Natural killer cell treated with Interleukin-12 subunit alpha and Interleukin-12 subunit beta and Interleukin-15 and Interleukin-18, amount 100 ng/mL, for 72 hours (primary cell): ENCODE measurements around the gene RHOU. TPM values are rescaled to one million over a fixed set of nuclear protein-coding genes. Genes with fewer than 3 reads are reported as not detected.

Experiments used
- ATAC-seq, 2 donors: fragments of 150-1000 bp; cut with Tn5 transposase in 1 of 2; sonication (Bioruptor Pico), chemical (Tn5 transposase) in 1 of 2; 2 replicates each; pipeline ENCODE4 v1.10.0; 2021
- DNase-seq: peaks from one replicate; pipeline ENCODE4 v3.0.0; 2022; ENCODE audit warnings: low spot score
- H3K27ac Mint-ChIP-seq, 2 donors: 1 replicate in 1 of 2; 2 replicates in 1 of 2; pipeline ENCODE4 v1.8.0; 2022; ENCODE audit warnings: mixed read lengths in 2 of 2, mild to moderate bottlenecking in 1 of 2, moderate library complexity in 1 of 2
- H3K27me3 Mint-ChIP-seq, 2 donors: 1 replicate in 1 of 2; 2 replicates in 1 of 2; pipeline ENCODE4 v1.8.0; 2022; ENCODE audit warnings: mixed read lengths in 2 of 2
- H3K36me3 Mint-ChIP-seq: one replicate; pipeline ENCODE4 v1.8.0; 2022; ENCODE audit warnings: mixed read lengths
- H3K4me1 Mint-ChIP-seq, 2 donors: 1 replicate in 1 of 2; 2 replicates in 1 of 2; pipeline ENCODE4 v1.8.0; 2022; ENCODE audit warnings: low read depth in 2 of 2, mixed read lengths in 2 of 2, mild to moderate bottlenecking in 1 of 2
- H3K4me3 Mint-ChIP-seq: one replicate; pipeline ENCODE4 v1.8.0; 2022; ENCODE audit warnings: mixed read lengths
- H3K9me3 Mint-ChIP-seq: 2 replicates; pipeline ENCODE4 v1.8.0; 2022; ENCODE audit warnings: mixed read lengths
- total RNA-seq, 2 donors: library from RNA; stranded (reverse); gene quantifications; one replicate each; pipeline ENCODE4 v1.2.3, GENCODE V29; 2022

The RHOU gene
- total RNA-seq, 2 donors from 2014 or later: 0.50 to 3.7 TPM

GRCh38 chr1:228744356-228744755, 9.1 kb downstream of the RHOU start:
- Mint-ChIP-seq H3K9me3 (no peaks in the 10 kb centered on the region), H3K4me1 (peaks cover 13 to 28% of the 10 kb centered on the region in 2 donors), H3K36me3 (peaks cover 4% of the 10 kb centered on the region), H3K4me3 (no peak overlapping the region), H3K27ac (no peak overlapping the region), H3K27me3 (peaks cover 0 to 18% of the 10 kb centered on the region in 2 donors)
- DNase-seq (no peak), ATAC-seq (no peak)

DNA sequence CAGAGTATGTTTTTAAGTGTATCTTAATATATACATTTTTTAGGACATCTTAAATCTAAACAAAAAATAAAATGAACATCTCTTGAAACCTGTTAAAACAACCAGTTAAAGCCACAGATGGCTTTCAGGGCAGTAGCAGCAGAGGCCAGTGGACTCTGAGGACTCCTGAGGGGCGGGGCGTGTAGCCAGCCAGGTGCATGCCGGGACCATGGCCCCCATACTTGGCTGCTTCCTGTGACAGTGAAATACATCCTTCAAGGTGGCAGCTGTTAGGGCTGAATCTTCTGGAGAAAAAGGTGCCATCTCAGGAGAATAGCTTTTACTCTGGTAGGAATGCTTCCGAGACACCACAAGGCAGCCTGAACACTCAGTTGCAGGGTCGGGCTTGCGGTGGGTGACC, 9.6 kb downstream of the RHOU start:
- no peak overlapping the region for H3K4me3 Mint-ChIP-seq
- H3K4me1 Mint-ChIP-seq: peaks cover 13 to 28% of the 10 kb centered on the region in 2 donors
- ATAC-seq: no peak
- H3K27ac Mint-ChIP-seq: no peak overlapping the region
- H3K27me3 Mint-ChIP-seq: peaks cover 0 to 18% of the 10 kb centered on the region in 2 donors
- H3K36me3 Mint-ChIP-seq: peaks cover 4% of the 10 kb centered on the region
- no peaks in the 10 kb centered on the region for H3K9me3 Mint-ChIP-seq
- no peak for DNase-seq

DNA sequence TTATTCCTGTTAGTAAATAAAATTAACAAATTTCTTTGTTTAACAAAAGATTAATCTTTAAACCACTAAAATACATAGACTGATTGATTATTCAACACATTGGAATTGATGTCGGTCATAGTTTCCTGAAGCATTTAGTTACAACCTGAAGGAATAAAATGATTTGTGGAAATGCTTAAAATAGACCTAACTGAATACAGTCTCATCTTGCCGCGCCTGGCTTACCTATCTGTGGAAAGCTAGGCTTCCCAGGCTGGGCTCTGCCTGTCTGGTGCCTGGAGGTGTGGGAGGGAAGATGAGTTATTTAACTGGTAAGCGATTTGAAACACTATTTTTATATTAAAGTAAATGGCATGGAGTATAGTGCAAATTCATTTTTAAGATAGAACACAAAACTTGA, 10.2 kb downstream of the RHOU start:
- no peak for ATAC-seq

DNA sequence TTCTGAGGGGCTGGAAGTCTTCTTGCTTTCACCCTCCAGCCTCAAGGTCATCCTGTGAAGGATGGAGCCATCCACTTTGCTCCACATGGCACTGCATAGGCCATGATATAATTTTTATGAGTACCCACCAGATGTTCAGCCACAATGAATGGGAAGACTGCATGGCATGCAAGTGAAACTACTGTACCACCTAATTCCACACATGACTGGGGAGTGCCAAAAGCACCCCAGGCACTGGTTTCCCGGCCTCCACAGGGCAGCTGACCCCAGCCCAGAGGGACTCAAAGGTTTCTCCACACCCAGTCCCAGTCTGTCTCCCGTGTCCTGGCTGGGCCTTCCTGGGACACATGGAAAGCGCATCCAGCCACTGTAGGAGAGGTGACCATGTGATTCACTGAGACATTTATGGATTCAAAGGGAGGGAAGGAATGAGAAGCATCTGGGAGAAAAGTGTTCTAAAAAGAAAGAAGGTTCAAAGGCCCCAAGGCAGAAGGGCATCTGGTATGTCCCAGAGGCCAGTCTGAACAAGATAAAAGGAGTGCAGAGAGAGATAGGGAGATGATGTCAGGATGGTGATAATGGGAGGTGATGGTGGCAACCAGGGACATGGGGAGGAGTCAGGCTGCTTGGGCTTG, 12.1 kb downstream of the RHOU start:
- DNase-seq (no peak), ATAC-seq (no peak)
- H3K27ac Mint-ChIP-seq: no peak overlapping the region
- H3K9me3 Mint-ChIP-seq: no peaks in the 10 kb centered on the region
- H3K4me3 Mint-ChIP-seq: no peak overlapping the region
- H3K4me1 Mint-ChIP-seq: peaks cover 16 to 44% of the 10 kb centered on the region in 2 donors
- H3K27me3 Mint-ChIP-seq: peaks cover 0 to 28% of the 10 kb centered on the region in 2 donors
- peaks cover 4% of the 10 kb centered on the region for H3K36me3 Mint-ChIP-seq

More for the DNA sequence above, 10.2 kb downstream of the RHOU start:
- Mint-ChIP-seq H3K4me1 (peaks cover 13 to 28% of the 10 kb centered on the region in 2 donors), H3K36me3 (peaks cover 4% of the 10 kb centered on the region), H3K4me3 (no peak overlapping the region), H3K27ac (no peak overlapping the region), H3K27me3 (peaks cover 0 to 18% of the 10 kb centered on the region in 2 donors), H3K9me3 (no peaks in the 10 kb centered on the region)
- DNase-seq: no peak

- H3K9me3 Mint-ChIP-seq: no peaks in the 10 kb centered on the region
- H3K4me1 Mint-ChIP-seq: peaks cover 16 to 46% of the 10 kb centered on the region in 2 donors
- no peak for DNase-seq
- ATAC-seq: peak in 1 of 2 donors; percentile 18
- peaks cover 4% of the 10 kb centered on the region for H3K36me3 Mint-ChIP-seq
- H3K27me3 Mint-ChIP-seq: peaks cover 0 to 29% of the 10 kb centered on the region in 2 donors
- peak overlapping the region in 1 of 2 donors; percentile 32 for H3K27ac Mint-ChIP-seq
- H3K4me3 Mint-ChIP-seq: peak overlapping the region; percentile 49
Observed at GRCh38 chr1:228748029-228748428, 12.8 kb downstream of the RHOU start.

DNA sequence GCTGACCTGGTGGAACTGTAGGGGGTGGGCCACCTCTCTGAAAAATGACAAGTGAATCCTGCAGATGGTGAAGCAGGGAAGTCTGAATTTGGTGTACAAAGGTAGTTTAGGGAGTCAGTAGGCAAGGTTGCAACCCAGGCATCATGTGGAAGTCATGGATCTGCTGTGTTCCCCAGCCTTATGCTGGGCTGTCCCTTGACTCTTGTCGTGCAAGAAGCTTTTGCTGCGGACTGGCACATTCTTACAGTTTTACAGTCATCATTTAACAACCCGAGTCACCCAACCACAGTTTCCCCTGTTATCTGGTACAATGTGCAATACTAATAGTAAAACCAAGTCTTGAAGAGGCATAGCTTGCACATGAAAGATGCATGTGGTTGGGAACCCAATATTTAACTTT, 13.2 kb downstream of the RHOU start:
- no peak for DNase-seq
- Mint-ChIP-seq H3K36me3 (peaks cover 4% of the 10 kb centered on the region), H3K4me3 (peak overlapping the region; percentile 49), H3K27me3 (peaks cover under 1 to 29% of the 10 kb centered on the region in 2 donors), H3K4me1 (peaks cover 16 to 46% of the 10 kb centered on the region in 2 donors), H3K27ac (peak overlapping the region in 1 of 2 donors; percentile 32), H3K9me3 (no peaks in the 10 kb centered on the region)
- ATAC-seq: peak; percentile 78 to 85

DNA sequence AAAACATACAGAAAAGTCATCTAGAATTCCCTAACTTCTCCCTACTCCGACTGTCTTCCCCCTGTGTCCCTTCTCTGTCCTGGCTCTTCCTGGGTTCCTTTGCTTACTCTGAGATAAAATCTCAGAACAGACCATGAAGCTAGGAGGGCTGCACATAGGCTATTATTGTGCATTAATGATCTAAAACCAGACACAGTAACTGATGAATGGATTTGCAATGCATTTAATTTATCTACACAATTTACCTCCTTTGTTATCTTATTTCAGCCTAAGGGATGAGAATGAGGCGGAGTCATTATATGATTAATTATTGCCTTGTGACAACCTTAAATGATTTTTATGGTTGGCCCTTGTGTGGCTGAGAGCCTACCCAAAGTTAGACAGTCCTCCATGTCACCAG, 14.5 kb downstream of the RHOU start:
- H3K27ac Mint-ChIP-seq: no peak overlapping the region
- DNase-seq (no peak), ATAC-seq (no peak)
- H3K4me1 Mint-ChIP-seq: peaks cover 18 to 50% of the 10 kb centered on the region in 2 donors
- H3K36me3 Mint-ChIP-seq: peaks cover 4% of the 10 kb centered on the region
- peaks cover 7 to 37% of the 10 kb centered on the region in 2 donors for H3K27me3 Mint-ChIP-seq
- H3K9me3 Mint-ChIP-seq: no peaks in the 10 kb centered on the region
- H3K4me3 Mint-ChIP-seq: no peak overlapping the region

- Mint-ChIP-seq H3K9me3 (no peaks in the 10 kb centered on the region), H3K4me1 (peaks cover 26 to 58% of the 10 kb centered on the region in 2 donors), H3K4me3 (peak overlapping the region; percentile 36), H3K27ac (no peak overlapping the region), H3K36me3 (peaks cover 4% of the 10 kb centered on the region), H3K27me3 (peaks cover 14 to 45% of the 10 kb centered on the region in 2 donors)
- no peak for DNase-seq
- no peak for ATAC-seq
Observed at GRCh38 chr1:228750915-228751314, 15.6 kb downstream of the RHOU start.

DNA sequence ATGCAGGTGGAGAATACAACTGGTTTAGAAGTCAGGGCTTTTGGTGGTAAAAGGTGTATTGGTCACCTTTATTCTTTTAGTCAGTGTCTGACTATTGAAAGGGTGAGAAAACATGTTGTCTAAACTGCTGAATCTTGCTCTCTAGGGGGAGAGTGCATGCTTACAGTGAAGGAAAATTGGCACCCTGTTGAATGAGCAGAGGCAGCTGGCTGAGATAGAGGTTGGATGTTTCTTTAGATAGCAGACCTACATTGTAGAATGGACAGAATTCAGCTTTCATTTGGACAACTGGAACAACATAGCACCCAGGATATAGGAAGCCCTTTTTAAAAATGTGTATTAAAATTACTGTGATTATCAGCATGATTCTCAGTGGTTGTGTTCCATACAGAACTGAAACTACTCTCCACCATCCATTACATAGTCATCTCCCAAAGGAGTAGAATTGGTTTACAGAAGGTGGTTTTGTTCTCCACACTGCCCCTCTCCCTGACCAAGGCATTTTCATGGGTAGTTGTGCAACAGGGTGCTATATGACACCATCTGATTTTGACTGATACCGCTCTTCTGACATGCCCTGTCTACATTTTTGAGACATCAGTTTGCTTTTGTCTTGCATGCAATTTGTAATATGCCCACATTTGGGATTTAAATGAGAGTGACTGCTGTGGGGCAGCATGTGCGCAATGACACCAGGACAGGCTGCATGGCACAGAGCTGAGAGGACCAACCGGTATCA, 16.2 kb downstream of the RHOU start:
- H3K27ac Mint-ChIP-seq: peak overlapping the region in 1 of 2 donors; percentile 40
- H3K36me3 Mint-ChIP-seq: peaks cover 3% of the 10 kb centered on the region
- ATAC-seq (peak; percentile 62 to 86), DNase-seq (no peak)
- peaks cover 31 to 61% of the 10 kb centered on the region in 2 donors for H3K4me1 Mint-ChIP-seq
- H3K4me3 Mint-ChIP-seq: peak overlapping the region; percentile 36
- no peaks in the 10 kb centered on the region for H3K9me3 Mint-ChIP-seq
- H3K27me3 Mint-ChIP-seq: peaks cover 20 to 47% of the 10 kb centered on the region in 2 donors

DNA sequence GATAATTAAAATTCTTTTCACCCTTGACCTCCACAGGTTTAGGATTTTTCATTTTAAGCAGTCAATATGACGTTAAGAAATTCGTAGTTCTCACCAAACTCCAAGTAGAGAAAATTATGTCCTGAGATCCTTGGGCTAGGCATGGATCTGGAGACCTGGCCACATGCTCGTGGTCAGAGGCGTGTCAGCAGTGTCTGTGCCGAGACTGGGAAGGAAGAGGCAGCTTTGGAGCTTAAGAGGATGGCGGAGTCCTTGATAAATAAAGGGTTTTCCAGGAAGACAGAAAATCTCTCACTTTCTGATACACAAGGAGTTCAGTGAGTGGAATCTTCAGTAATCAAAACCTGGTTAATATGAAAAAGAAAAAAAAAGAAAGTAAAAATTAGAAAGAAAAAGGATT, 17.0 kb downstream of the RHOU start:
- no peaks in the 10 kb centered on the region for H3K36me3 Mint-ChIP-seq
- H3K9me3 Mint-ChIP-seq: no peaks in the 10 kb centered on the region
- peak overlapping the region in 1 of 2 donors; percentile 40 for H3K27ac Mint-ChIP-seq
- H3K4me3 Mint-ChIP-seq: peak overlapping the region; percentile 36
- peaks cover 27 to 43% of the 10 kb centered on the region in 2 donors for H3K27me3 Mint-ChIP-seq
- DNase-seq: no peak
- no peak for ATAC-seq
- H3K4me1 Mint-ChIP-seq: peaks cover 34 to 56% of the 10 kb centered on the region in 2 donors

DNA sequence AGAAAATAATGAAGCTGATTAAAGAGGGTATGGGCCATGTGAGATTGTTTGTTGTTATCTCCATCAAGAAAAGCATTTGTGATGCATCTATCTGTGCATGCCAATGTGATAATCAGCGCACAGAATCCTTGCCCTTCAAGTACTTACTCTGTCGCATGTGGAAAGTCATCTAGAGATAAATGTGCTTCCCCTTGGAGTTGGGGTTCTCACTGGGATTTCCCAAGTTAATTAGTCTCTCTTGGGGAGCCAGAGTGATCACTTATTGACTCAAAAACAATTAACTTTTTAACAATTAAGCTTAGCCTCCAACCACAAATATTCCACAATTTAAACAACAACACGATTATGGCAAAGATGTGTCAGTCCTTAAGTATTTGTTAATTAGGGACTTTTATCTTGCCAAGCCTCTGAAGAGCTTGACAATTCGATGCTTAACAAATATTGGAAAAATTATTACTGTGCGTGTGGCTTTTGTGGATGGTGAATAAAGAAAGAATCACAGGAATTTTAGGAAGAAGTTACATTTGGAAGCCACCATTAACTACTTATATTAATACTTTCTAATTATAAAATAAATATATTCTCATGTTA, 17.5 kb downstream of the RHOU start:
- H3K9me3 Mint-ChIP-seq: no peaks in the 10 kb centered on the region

DNA sequence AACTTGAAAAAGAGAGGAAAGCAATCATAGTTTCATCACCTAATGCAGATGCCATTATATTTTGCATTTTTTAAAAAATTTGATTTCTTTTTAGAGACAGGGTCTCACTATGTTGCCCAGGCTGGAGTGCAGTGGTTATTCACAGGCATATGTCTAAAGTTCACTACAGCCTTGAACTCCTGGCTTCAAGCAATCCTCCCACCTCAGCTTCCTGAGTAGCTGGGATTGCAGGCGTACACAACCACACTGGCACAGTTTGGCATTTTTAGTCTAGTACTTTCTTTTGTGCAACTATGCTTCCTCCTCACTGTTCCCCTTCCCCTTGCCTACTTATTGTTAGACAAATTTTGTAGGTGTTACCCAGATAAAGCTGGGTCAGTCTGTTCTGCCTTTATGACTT, 18.0 kb downstream of the RHOU start:
- H3K27me3 Mint-ChIP-seq: peaks cover 27 to 40% of the 10 kb centered on the region in 2 donors
- no peaks in the 10 kb centered on the region for H3K36me3 Mint-ChIP-seq
- no peak for ATAC-seq
- no peaks in the 10 kb centered on the region for H3K9me3 Mint-ChIP-seq
- no peak for DNase-seq
- no peak overlapping the region for H3K27ac Mint-ChIP-seq
- H3K4me1 Mint-ChIP-seq: peaks cover 29 to 46% of the 10 kb centered on the region in 2 donors
- no peak overlapping the region for H3K4me3 Mint-ChIP-seq

More for the DNA sequence above, 17.5 kb downstream of the RHOU start:
- ATAC-seq (no peak), DNase-seq (no peak)
- no peak overlapping the region for H3K4me3 Mint-ChIP-seq
- peaks cover 27 to 40% of the 10 kb centered on the region in 2 donors for H3K27me3 Mint-ChIP-seq
- no peak overlapping the region for H3K27ac Mint-ChIP-seq
- H3K36me3 Mint-ChIP-seq: no peaks in the 10 kb centered on the region
- peaks cover 30 to 51% of the 10 kb centered on the region in 2 donors for H3K4me1 Mint-ChIP-seq

DNA sequence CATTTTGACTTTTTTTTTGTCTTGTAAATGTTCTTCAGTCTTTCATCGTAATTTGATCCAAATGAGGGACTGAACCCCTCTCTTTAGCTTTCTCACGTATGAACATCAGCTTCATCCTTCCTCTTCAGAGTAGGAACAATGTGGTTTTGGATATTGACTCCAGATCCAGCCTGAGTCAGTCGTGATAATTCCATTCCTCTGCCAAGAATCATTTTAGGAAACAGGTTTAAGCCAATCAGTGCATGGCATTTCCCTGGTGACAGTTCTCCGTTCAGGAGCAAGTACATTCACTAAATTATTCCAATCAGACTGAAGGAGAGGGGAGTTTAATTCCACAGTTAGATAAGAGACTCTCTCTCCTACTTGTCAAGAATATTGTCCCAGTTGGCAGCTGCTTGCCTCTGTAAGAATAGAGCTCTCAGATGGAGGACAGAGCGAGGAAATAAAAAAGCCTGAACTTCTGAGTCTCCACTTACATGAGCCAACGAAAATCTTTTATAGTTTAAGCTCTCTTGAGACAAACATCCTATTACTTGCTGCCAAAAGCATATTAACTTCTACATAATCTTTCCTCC, 18.6 kb downstream of the RHOU start:
- no peaks in the 10 kb centered on the region for H3K36me3 Mint-ChIP-seq
- no peak for ATAC-seq
- H3K4me1 Mint-ChIP-seq: peaks cover 23 to 40% of the 10 kb centered on the region in 2 donors
- no peak for DNase-seq
- peaks cover 27 to 37% of the 10 kb centered on the region in 2 donors for H3K27me3 Mint-ChIP-seq
- H3K9me3 Mint-ChIP-seq: no peaks in the 10 kb centered on the region
- H3K4me3 Mint-ChIP-seq: no peak overlapping the region
- H3K27ac Mint-ChIP-seq: no peak overlapping the region
